Duodenal mucosa (tissue), 2 donors: Measurements from ENCODE around the gene XPC.

Experiments
- H3K27ac ChIP-seq: one replicate; pipeline ENCODE4 v1.7.0; 2013; ENCODE audit warnings: low read depth, low read length
- H3K27me3 ChIP-seq, 2 donors: one replicate each; pipeline ENCODE4 v1.7.0; 2013; ENCODE audit warnings: low read length in 2 of 2, control low read depth in 1 of 2; ENCODE audit not compliant: insufficient read depth in 2 of 2, control insufficient read depth in 1 of 2
- H3K36me3 ChIP-seq, 2 donors: one replicate each; pipeline ENCODE4 v1.7.0; 2013; ENCODE audit warnings: low read length in 2 of 2, control low read depth in 1 of 2; ENCODE audit not compliant: insufficient read depth in 2 of 2, control insufficient read depth in 1 of 2
- H3K4me1 ChIP-seq, 2 donors: one replicate each; pipeline ENCODE4 v1.7.0; 2013; ENCODE audit warnings: low read length in 2 of 2, control low read depth in 1 of 2; ENCODE audit not compliant: insufficient read depth in 2 of 2, control insufficient read depth in 1 of 2
- H3K4me3 ChIP-seq, 2 donors: one replicate each; pipeline ENCODE4 v1.7.0; 2013; ENCODE audit warnings: low read length in 2 of 2, low read depth in 1 of 2
- H3K9ac ChIP-seq, 2 donors: one replicate each; pipeline ENCODE4 v1.7.0; 2013; ENCODE audit warnings: low read length in 2 of 2, low read depth in 1 of 2
- H3K9me3 ChIP-seq, 2 donors: one replicate each; pipeline ENCODE4 v1.7.0; 2013; ENCODE audit warnings: low read length in 2 of 2, control low read depth in 1 of 2; ENCODE audit not compliant: control insufficient read depth in 1 of 2

The XPC gene

GRCh38 chr3:14130707-14131106 is 47.7 kb downstream of the XPC start:
- peaks cover 26 to 37% of the 10 kb centered on the region in 2 donors for H3K4me1 ChIP-seq
- H3K27me3 ChIP-seq = no peaks in the 10 kb centered on the region
- H3K9ac ChIP-seq = no peak overlapping the region
- peaks cover 63 to 85% of the 10 kb centered on the region in 2 donors for H3K36me3 ChIP-seq
- no peak overlapping the region for H3K27ac ChIP-seq
- no peaks in the 10 kb centered on the region for H3K9me3 ChIP-seq
- no peak overlapping the region for H3K4me3 ChIP-seq

GRCh38 chr3:14130230-14130629 is 48.2 kb downstream of the XPC start:
- H3K9ac ChIP-seq = no peak overlapping the region
- peaks cover 26 to 38% of the 10 kb centered on the region in 2 donors for H3K4me1 ChIP-seq
- peaks cover 59 to 80% of the 10 kb centered on the region in 2 donors for H3K36me3 ChIP-seq
- H3K27me3 ChIP-seq = no peaks in the 10 kb centered on the region
- no peaks in the 10 kb centered on the region for H3K9me3 ChIP-seq
- no peak overlapping the region for H3K4me3 ChIP-seq
- no peak overlapping the region for H3K27ac ChIP-seq

- Histone ChIP-seq H3K36me3 (peaks cover 50 to 71% of the 10 kb centered on the region in 2 donors), H3K4me3 (no peak overlapping the region), H3K27ac (no peak overlapping the region), H3K27me3 (no peaks in the 10 kb centered on the region), H3K4me1 (peaks cover 26 to 38% of the 10 kb centered on the region in 2 donors), H3K9me3 (no peaks in the 10 kb centered on the region), H3K9ac (no peak overlapping the region)
Observed at GRCh38 chr3:14129296-14129695, 49.1 kb downstream of the XPC start.

GRCh38 chr3:14128724-14129123 is 49.7 kb downstream of the XPC start:
- no peak overlapping the region for H3K27ac ChIP-seq
- no peaks in the 10 kb centered on the region for H3K9me3 ChIP-seq
- peaks cover 27 to 37% of the 10 kb centered on the region in 2 donors for H3K4me1 ChIP-seq
- no peak overlapping the region for H3K4me3 ChIP-seq
- no peak overlapping the region for H3K9ac ChIP-seq
- H3K27me3 ChIP-seq = no peaks in the 10 kb centered on the region
- H3K36me3 ChIP-seq = peaks cover 44 to 65% of the 10 kb centered on the region in 2 donors

- Histone ChIP-seq H3K36me3 (peaks cover 38 to 54% of the 10 kb centered on the region in 2 donors), H3K9ac (no peak overlapping the region), H3K4me3 (no peak overlapping the region), H3K9me3 (no peaks in the 10 kb centered on the region), H3K27ac (no peak overlapping the region), H3K4me1 (peaks cover 27 to 35% of the 10 kb centered on the region in 2 donors), H3K27me3 (no peaks in the 10 kb centered on the region)
Observed at GRCh38 chr3:14127516-14128161, 50.8 kb downstream of the XPC start.

- H3K36me3 ChIP-seq = peaks cover 32 to 52% of the 10 kb centered on the region in 2 donors
- peaks cover 23 to 34% of the 10 kb centered on the region in 2 donors for H3K4me1 ChIP-seq
- no peaks in the 10 kb centered on the region for H3K27me3 ChIP-seq
- H3K9ac ChIP-seq = peak overlapping the region; percentile 94 to 95
- no peak overlapping the region for H3K27ac ChIP-seq
- H3K4me3 ChIP-seq = peak overlapping the region; percentile 92 to 94
- H3K9me3 ChIP-seq = no peaks in the 10 kb centered on the region
Observed at GRCh38 chr3:14126887-14127505, 51.4 kb downstream of the XPC start.

- Histone ChIP-seq H3K4me3 (peak overlapping the region; percentile 92 to 94), H3K9me3 (no peaks in the 10 kb centered on the region), H3K27me3 (no peaks in the 10 kb centered on the region), H3K9ac (peak overlapping the region; percentile 94 to 95), H3K27ac (peak overlapping the region; percentile 88), H3K36me3 (peaks cover 27 to 52% of the 10 kb centered on the region in 2 donors), H3K4me1 (peaks cover 23 to 34% of the 10 kb centered on the region in 2 donors)
Observed at GRCh38 chr3:14126017-14126886, 52.1 kb downstream of the XPC start.

- peak overlapping the region; percentile 88 for H3K27ac ChIP-seq
- no peaks in the 10 kb centered on the region for H3K27me3 ChIP-seq
- H3K9me3 ChIP-seq = no peaks in the 10 kb centered on the region
- H3K36me3 ChIP-seq = peaks cover 19 to 45% of the 10 kb centered on the region in 2 donors
- peaks cover 23 to 34% of the 10 kb centered on the region in 2 donors for H3K4me1 ChIP-seq
- peak overlapping the region; percentile 94 to 95 for H3K9ac ChIP-seq
- peak overlapping the region; percentile 92 to 94 for H3K4me3 ChIP-seq
Observed at GRCh38 chr3:14125193-14126016, 53.0 kb downstream of the XPC start.

GRCh38 chr3:14124615-14125192 is 53.7 kb downstream of the XPC start, which contains the start of the genes CHCHD4 and TMEM43:
CHCHD4 (minus strand) TSS chr3:14124870; CDS start chr3:14124676, 194 bp downstream.
TMEM43 (plus strand) TSS chr3:14125052; CDS start chr3:14125194, 142 bp downstream.
- Histone ChIP-seq H3K4me3 (peak within 1 kb of the TSS; percentile 92 to 94), H3K4me1 (peaks cover 23 to 34% of the 10 kb centered on the region in 2 donors), H3K27ac (peak within 1 kb of the TSS; percentile 88), H3K9ac (peak within 1 kb of the TSS; percentile 94 to 95), H3K9me3 (no peaks in the 10 kb centered on the region), H3K27me3 (no peaks in the 10 kb centered on the region), H3K36me3 (peaks cover 19 to 42% of the 10 kb centered on the region in 2 donors)
